HG02943 (cell line): Measurements from ENCODE around the gene PRLH.

Source experiments
- ATAC-seq: cut with Tn5 transposase; IDR thresholded peaks from one replicate; pipeline ENCODE4 v1.9.1; 2021; ENCODE audit warnings: mild to moderate bottlenecking, low read depth, moderate library complexity; ENCODE audit not compliant: unreplicated experiment

The PRLH gene

DNA sequence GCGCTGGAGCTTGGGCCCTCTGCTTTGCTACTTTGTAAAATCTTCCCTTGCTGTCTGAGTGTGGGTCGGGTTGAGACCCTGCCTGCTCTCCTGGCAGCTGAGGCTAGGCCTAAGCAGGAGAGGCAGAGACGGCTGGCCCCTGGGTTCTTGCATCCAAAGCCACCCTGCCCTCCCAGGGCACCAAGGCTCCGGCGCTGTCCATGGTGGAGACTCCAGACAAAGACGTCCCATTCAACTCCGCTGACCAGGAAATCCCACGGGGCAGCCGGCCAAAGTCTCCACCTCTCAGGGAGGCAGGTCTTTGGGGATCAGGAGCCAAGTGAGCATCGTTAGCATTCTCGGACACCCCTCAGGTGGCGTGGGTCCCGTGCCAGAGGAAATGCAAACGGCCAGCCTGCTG is 2.6 kb upstream of the PRLH start:
- no peak for ATAC-seq

DNA sequence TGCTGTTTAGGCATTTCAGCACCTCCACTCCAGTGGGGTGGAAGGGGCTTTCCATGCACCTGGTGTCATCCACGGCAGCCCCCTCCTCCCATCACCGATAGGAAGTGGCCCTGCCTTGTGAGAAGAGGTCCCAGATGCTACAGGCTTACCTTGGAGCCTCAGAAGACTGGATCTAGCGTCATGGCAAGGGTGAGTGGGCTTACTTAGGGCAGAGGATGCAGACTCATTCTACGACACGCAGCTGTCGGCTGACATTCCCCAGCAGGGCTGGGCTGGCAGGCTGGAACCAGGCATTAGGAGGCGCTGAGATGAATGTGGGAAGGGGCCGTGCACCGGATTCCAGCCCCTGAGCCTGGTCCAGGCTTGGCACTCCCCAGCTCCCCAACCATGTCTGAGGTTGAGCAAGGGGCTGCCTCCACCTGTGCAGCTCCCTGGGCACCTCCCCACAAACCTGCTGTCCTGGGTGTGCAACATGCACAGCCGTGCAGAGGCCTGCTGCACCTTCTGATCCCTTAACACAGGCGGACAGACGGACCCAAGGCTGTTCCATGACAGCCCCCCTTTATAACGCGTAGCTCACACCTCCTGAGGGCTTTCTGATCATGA is 1.7 kb upstream of the PRLH start:
- ATAC-seq = no peak

DNA sequence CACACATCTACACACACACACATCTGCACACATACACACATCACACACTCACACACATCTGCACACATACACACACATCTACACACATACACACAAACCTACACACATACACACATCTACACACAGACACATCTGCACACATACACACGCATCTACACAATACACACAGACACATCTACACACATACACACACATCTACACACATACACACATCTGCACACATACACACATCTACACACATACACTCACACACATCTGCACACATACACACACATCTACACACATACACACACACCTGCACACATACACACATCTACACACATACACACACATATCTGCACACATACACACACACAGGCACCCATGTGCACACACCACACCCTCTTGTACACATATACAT is 400 bp upstream of the PRLH start:
- no peak for ATAC-seq

DNA sequence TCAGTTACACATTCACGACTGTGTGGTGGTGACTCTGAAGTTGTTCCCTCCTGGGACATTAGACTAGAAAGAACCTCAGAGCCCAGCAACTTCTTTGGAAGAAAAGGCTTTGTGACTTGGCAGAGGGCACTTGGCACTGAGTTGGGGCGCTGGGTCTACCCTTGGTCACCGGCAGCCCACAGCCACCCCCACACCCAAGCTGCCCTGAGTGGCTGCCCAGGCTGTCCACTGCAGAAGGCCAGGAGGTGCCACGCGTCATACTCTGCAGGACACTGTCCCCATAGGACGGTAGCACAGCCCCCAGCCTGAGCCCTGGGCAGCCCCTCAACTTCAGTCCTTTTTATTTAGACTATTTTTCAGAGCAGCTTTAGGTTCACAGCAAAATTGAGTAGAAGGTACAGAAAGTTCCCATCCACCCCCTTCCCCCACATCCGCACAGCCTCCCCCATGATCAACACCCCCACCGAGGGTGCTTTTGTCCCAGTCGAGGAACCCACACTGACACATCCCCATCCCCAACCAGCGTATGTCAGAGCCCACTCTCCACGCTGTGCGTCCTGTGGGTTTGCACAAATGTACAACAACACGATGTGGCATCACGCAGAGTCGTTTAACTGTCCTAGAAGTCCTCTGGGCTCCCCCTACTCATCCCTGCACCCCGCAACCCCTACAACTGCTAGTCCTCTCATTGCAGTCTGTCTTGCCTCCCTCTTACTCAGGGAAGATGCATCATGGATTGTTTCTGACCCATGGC is 1.1 kb downstream of the PRLH start:
- no peak for ATAC-seq

DNA sequence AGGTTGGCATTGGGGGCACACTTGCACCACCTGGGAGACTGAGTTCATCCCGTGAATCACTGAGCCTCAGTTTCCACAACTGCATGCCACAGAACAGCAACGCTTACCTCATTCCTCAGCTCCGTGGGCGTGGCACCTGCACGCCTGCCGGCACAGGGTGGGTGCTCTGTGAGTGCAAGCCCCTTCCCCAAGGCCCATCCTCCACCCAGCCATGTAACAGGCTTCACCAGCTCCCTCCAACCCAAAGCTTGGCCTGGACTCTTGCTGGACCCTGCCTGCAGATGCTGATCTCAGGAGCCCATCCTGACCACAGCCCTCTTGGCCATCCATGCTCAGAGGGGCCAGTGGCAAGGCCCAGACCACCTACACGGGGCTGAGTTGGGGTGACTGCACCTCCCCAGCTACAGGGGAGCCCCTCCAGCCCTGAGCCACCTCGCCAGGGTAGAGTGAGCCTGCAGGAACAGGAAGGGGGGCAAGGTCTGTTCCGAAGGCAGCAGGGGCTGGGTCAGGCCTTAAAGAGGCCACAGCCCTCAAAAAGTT is 1.8 kb downstream of the PRLH start:
- no peak for ATAC-seq

DNA sequence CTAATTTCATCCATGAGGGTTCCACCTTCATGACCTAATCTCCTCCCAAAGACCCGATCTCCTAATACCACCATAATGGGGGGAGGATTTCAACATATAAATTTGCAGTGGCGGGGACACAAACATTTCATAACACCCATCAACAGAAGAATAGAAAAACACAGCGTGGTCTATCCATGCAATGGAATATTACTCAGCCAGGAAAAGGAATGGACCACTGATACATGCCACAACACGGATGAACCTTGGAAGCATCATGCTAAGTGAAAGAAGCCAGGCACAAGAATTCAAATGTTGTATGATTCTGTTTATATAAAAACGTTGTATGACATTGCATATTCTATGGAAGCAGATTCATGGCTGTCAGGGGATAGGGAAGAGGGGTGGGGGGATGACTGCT is 2.7 kb downstream of the PRLH start:
- ATAC-seq = no peak

DNA sequence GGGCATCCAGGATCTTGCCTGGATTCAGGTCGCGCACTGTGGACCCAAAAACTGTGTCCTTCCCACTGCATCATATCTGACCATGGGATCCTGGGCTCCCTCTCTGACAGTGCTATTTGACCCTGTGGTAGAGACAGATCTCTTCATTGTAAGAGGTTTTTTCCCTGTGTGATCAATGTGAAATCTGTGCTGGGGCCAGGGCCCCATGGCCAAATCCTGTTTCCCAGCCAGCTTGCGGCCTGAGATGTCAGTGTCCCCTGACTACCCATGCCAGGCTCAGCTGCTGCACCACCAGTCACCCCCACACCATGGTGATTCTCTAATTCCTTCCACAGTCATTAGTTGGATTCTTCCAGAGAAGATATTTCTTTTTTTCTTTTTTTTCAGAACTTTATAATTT is 3.5 kb downstream of the PRLH start:
- ATAC-seq = no peak

DNA sequence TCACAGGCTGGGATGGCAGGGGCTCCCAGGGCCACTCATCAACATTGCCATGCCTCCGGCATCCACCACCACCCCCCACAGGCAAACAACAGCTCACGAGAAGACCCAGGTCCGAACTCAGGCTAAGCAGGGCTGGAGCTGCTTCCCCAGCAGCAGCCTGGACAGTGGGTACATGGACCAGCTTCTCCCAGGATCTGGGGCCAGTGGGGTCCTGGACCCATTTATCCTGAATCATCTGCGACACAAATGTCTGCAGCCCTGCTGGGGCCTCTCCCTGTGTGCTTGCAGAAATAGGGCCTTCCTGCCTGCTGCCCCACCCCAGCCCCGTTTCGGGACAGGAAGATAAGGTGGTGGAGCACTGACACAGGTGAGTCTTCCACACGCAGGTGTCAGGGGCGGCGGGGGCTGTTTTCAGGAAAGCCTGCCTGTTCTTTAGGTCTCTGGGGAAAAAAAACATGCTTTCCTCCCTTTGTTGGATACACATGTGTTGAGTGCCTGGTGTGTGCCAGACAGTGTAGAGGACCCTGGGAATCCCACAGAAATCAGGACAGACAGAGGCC is 4.5 kb downstream of the PRLH start:
- ATAC-seq = no peak

DNA sequence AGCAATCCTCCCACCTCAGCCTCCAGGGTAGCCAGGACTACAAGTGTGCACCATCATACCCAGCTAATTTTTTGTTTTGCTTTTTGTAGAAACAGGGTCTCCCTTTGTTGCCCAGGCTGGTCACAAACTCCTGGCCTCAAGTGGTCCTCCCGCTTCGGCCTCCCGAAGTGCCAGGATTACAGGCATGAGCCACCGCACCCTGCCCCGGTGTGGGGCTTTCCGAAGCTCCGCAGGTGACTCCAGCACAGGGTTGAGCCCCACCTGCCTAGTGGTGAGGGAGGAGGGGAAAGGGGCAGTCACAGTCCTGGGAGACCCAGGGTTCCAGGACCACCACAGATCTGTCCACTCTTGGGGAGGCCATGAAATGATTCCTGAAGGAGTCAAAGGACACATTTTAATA is 5.2 kb downstream of the PRLH start:
- ATAC-seq = no peak

DNA sequence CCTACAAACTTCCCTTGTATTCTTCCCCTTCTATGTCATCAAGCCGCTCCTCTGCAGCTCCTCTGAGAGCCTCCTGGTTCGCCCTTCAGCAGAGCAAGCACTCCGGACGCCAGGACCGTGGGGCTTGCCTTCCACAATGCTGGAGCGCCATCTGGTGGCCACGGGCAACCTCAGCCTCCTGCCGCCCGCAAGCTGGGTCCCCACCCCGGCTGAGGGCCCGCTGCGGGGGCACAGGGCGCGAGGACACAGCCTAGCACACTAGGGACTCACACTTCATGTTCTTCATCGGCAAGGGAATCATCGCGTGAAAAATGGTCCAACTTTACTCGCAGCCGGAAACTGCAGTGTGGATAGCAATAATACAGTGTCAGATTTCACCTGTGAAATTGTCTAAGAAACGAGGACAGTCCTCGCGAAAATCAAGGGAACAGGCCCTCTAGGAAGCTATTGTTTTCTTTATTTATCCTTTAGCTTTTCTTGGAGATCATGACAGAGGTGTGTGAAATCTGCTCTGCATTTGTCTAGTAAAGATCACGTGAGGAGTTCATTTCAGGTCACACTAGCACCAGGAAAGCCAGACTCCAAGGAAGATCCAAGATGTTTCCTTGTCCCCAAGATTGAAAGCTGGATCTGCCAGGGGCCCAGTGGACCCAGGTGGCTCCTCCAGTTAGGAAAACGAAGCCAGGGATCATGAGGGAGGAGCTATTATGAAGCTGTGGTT is 5.8 kb downstream of the PRLH start:
- peak; percentile 84 for ATAC-seq

DNA sequence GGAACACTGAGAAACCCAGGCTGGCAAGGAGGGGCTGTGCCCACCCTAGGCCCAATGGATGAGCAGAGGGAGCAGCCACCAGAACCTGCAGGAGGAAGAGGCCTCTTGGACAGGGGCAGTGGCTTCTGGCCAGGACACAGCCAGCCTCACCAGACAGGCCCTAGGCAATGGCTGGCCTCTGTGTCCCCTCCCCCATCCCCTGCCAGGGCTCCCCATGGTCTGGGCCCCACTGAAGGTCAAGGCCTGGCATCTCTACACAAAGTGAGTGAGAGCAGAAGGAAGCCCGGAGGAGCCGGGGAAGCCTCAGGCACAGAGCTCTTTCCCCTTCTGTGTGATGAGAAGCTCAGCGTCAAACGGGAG is 6.3 kb downstream of the PRLH start:
- no peak for ATAC-seq

DNA sequence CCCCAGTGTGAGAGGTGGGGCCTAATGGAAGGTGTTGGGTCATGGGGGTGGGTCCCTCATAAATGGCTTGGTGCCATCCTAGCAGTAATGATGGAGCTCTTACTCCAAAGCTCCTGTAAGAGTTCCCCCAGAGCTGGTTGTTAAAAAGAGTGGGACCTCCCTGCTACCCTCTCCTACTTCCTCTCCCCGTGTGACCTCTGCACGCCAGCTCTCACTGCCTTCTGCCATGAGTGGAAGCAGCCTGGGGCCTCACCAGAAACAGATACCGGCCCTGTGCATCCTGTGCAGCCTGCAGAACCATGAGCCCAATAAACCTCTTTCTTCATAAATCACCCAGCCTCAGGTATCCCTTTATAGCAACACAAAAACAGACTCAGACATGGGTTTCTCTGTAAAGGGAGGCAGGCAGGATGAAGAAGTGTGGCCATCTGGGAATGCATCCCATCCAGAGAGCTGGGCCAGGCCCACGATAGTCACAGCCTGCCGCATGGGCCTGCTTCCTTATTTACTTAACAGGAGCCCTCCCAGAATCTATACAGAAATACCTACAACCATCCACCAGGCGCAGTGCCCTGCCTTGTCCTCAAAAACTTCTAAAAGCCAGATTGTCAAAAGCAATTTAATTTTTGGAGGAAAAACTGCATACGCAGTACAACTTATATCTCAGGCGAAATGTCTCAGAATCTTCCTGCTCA is 7.5 kb downstream of the PRLH start:
- ATAC-seq = no peak

DNA sequence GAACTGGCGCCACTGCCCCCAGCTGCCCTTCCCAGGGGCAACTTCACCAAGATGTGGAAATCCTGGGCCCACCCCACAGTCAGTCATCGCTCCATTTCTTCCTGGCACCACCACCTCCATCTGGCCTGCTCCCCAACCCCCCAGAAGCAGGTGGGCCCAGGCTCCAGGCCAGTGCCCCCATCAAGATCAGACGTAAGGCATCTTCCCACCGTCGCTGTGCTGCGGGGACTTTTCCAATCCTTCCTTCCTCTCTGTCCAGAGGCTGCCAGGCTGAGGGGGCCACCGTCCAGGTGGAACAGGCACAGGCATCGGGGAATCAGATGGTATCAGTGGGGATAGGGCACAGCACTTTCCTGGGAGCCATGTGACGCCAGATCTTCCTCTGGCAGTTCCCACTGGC is 8.1 kb downstream of the PRLH start:
- no peak for ATAC-seq

DNA sequence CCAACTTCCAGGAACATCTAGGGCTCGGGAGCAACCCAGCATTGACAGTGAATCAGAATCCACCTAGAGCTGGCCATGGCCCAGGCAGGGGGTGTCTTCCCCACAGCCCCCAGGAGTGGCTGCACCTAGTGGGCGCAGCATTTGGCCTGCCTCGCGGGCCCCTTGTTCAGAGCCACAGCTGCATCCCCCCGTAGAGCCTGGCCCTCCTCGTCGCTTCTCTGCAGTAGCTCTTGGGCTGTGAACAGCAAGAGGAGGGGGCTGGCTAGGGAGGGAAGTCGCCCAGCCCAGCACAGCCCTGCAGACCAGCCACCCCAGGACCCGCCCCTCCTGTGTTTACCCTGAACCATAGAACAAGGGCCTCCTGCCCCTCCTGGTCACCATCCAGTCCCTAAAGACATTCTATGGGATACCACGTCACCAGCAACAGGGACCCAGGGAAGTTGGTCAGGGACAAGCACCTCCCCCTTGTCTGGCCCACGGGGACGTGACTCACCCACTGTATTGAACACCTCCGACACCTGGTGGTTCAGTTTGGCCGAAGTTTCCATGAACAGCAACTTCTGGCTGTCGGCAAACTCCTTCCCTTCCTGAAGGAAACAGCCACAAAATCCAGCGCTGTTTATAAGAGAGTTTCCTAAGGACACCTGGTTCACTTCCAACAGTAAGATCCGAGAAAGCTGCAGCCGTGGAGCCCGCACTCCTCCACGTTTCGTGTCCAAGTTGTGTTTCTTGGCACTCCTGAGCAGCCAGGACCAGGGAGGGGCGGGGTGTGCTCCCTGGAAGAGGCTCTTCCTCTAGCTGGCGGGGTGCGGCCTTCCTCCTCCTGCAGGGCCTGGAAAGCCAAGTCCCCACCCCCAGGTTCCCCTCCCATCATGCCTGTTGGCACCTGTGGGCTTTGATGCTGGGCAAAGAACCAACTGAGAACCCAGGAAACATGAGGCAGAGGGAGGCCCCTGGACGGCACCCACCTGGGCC is 8.8 kb downstream of the PRLH start:
- no peak for ATAC-seq

DNA sequence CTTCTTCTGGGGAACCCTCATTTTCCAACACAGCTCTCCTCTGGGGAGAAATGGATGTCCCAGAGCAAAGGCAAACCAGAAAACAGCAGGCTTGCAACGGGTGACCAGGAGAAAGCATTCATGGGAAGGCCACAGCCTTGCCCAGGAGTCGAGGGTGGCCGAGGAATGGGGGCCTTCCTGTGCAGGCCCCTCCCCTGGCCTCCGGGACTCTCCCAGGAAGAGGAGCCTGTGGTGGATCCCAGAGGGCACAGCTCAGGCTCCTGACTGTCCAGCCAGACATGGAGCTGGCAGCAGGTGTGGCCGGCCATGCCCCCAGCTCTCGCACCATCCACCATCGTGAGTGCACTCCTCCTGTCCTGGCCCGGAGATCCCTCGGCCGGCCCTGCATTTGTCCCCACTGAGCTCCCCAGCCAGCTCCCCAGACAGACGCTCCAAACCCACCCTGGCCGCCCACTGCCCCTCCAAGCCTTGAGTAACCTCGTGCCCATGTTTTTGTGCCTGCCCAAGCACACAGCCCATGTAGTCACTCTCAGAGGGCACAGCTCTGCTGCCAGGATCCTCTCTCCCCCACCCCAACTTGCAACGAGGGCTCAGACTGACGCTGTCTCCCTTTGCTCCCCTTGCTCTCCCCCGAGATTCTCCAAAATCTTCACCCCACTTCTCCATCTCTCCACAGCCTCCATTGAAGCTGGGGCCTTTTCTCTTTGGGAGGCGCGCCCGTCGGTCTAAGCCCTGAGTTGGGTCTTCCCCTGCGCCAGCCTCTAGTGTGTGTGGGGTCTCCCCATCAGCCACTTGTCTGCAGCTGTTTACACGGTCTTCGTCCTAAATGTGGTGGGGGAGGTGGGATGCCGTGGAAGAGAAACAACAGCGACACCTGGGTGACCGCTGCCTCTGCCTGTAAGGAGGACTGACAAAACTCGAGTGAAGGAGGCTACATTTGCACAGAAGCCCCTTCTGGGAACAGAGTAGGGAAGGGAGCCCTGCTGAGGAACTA is 9.8 kb downstream of the PRLH start:
- ATAC-seq = no peak

DNA sequence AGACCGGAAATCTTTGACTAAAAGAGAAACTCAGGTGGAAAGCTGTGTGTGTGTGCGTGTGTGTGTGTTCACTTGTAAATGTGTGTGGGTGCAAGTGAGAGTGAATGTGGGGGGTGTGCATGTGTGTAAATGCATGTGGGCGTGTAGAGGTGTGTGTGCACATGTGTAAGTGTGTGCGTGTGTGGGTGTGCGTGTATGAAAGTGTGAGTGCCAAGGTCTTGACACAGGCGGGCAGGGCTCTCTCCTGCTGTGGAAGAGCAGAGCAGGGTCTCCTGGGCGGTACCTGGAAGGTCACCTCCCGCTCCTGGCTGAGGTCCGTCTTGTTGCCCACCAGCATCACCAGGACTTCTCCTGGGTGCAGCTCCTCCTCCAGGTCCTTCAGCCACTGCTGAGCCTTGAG is 10.6 kb downstream of the PRLH start:
- ATAC-seq = no peak

DNA sequence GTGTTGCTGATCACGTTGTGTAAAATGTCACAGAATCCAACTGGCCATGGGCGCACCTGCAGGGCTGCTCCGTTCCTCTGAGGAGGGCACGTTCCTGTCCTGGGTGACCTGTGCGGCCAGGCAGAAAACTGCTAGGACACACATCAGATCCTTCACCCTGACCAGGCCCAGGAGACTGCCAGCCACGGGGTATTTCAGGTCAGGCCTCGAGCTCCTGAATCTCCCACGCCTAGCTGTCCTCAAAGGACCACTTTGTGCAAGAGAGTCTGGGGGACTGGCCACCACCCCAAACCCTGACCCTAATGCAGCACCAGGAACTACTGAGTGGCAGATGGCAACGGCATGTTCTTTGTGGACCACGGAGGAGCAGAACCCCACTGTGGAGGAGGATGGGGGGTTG is 11.1 kb downstream of the PRLH start:
- no peak for ATAC-seq
